CD4-positive, alpha-beta T cell treated with Interleukin-10 for 1 hour (primary cell): ENCODE data around the gene CAMK1D.

Source experiments
- DNase-seq: peaks from one replicate; pipeline ENCODE4 v3.0.0-alpha.2; 2020

Gene CAMK1D

GRCh38 chr10:12376211-12376610, 26.9 kb downstream of the CAMK1D start:
- no peak for DNase-seq

- DNase-seq = no peak
Measured at GRCh38 chr10:12377658-12378290, 28.4 kb downstream of the CAMK1D start.

- no peak for DNase-seq
Measured at GRCh38 chr10:12380999-12381398, 31.7 kb downstream of the CAMK1D start.

GRCh38 chr10:12381536-12382156, 32.3 kb downstream of the CAMK1D start:
- no peak for DNase-seq

DNA sequence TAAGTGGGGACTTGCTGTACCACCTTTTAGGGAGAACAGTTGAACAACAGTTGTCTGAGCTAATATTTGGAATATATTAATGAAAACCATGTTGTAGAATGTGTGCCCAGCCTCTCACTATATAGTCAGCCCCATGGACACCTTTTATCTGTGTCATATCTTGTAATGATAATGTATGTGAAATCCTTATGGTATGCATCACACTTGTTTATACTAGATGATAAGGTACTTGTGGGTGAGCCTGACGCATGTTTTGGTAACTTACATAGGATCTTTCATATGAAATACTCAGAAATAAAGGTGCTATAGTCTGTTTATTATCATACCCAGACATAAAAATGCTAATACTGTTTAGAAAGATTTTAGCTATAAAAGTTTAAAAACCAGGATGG, 32.8 kb downstream of the CAMK1D start:
- DNase-seq = no peak

DNA sequence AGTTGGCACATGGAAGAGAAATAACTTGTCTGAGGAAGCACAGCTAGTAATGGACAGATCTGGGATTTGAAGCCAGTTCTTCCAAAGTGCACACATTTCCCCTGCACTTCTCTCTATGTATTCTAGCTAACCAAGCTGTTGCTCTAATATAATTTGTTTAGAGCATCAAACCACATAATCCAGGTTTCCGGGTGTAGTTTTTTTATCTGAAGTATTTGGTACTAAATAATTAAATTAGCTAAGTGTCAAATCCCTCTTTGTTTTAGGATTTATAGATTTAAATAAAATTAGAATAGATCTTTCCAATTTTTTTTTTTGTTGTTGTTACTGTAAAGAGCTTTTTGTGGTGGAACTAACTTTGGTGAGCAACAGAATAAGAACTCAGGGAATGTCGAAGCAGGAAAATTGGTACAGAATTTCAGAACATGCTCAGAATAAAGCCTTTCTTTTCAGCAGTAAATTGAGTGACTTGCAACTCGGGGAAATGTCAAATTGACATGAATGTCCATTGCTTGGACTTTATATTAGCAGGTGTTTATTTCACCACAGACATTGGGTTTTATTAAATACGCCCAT, 33.7 kb downstream of the CAMK1D start:
- DNase-seq = no peak

DNA sequence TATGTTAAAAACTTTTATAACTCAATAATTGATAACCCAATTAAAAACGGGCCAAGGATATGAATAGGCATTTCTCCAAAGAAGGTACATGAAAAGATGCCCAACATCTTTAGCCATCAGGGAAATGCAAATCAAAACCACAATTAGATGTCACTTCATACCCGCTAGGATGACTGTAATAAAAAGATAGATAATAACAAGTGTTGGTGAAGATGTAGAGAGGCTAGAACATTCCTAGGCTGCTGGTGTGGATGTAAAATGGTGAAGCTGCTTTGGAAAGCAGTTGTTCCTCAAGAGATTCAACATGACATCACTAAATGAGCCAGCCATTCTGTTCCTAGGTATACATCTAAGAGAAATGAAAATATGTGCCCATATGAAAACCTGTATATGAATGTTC, 35.6 kb downstream of the CAMK1D start:
- no peak for DNase-seq

- no peak for DNase-seq
Measured at GRCh38 chr10:12387561-12388210, 38.3 kb downstream of the CAMK1D start.

DNA sequence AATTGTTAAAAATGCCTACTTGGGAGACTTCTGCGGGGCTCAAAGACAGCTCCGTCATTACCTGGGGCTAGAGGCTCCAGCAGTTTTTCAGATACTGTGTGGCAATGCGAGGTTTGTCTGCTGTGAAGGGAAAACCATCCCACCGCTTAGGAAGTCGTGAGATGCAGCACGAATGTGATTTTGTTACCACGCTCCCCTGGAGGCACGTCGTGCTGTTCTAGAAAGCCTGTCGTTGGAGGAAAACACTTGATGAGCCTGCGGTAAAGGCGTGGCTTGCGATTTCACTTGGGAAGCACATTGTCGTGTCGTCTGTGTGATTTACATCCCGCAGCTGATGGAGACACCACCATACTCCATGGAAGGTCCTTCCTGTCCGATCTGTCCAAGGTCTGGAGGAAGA, 39.3 kb downstream of the CAMK1D start:
- DNase-seq = no peak

DNA sequence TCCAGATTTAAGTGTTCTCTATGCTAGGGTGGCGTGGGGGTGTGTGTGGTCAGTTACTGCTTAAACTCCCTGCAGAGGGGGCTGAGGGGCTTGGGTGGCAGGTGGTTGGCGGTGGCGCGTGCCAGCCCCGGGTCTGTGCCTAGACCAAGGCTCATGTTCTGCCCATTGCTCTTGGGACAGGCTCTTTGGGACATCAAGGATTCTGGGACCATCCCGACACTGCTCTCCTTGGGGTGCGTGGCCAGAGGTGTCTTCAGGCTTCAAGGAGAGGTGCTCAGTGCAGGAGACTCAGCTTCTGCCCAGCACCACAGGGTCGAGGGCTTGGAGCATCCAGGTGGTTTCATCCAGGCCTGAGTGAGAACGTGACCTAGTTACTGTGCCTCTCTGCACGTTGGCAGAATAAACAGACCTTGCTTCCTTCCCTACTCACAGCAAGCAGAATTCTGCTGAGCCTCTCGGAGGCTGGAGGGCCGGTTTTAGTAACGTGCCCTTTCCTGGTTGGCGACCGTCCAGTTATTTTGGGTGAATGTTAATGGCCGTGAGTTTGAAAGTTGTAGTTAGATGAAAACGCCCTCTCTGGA, 39.9 kb downstream of the CAMK1D start:
- DNase-seq = no peak

GRCh38 chr10:12390733-12391132, 41.4 kb downstream of the CAMK1D start:
- no peak for DNase-seq

- no peak for DNase-seq
Measured at GRCh38 chr10:12391206-12391605, 41.9 kb downstream of the CAMK1D start.

GRCh38 chr10:12393831-12394230, 44.5 kb downstream of the CAMK1D start:
- DNase-seq = no peak

DNA sequence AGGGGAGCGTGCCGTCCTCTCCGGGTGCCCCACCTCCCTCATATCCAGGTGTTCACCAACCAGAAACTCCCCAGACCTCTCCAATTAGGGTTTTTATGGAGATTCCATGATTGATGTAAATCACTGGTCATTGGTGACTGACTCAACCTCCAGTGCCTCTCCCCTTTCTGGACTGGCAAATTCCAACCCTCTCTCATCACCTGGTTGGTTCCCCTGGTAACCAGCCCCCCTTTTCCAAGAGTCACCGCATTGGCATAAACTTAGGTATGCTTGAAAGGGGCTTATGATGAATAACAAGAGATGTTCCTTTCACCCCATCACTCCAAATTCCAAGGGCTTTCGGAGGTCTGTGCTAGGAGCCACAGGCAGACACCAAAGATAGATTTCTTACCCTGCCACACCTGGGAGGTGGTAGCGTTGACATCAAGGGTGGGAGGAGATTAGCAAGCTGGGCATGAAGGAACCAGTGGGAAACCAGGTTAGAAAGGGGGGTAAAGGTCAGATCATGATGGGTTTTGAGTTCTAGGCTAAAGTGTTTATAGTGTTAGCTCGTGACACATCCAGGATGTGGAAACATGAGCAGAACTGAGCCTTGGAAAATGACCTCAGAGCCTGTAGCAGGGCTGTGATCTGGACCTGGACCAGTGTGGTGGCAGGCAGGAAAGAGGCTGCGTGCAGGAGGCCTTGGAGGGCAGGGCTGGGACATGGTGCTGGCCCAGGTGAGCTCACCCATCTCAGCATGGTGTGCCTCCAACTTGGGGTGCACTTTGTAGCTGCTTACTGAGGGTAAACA, 45.1 kb downstream of the CAMK1D start:
- no peak for DNase-seq

GRCh38 chr10:12396093-12396492, 46.7 kb downstream of the CAMK1D start:
- no peak for DNase-seq

DNA sequence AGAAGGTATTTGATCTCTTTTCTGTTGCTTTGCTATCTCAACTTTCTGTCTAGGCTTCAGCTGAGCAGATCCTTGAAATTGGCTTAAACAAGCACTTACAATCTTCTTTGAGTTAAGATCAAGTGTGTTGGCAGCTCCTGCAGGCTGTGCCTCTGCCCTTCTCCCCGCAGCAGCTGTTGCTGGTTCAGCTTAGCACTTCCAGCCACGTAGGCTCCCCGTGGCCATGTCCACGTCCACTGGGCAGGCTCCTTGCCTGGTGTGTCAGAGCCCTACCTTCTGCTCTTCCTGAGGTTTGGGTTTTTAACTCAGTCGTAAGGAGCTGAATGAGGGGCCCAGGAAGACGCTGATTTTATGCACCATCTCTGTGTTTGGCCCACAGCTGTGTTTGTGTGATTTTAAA, 47.2 kb downstream of the CAMK1D start:
- no peak for DNase-seq

GRCh38 chr10:12397147-12397896, 48.0 kb downstream of the CAMK1D start:
- DNase-seq = no peak

DNA sequence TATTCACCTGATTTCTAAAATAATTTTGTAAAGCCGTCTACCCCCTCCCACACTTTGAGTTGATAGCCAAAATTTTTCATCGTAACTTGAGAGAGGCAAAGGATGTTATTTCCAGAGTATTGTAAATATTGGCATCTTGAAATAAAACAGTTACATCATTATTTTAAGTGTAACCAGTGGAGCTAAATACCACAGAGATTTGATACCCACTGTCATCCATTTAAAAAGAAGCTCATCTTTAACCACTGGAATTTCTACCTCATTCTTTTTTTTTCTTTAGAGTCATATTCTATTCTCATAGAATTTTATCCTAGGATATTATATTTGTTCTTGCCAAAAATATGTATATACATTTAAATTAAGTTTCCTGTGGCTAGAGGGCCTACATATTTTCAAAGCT, 48.6 kb downstream of the CAMK1D start:
- DNase-seq = no peak

- no peak for DNase-seq
Measured at GRCh38 chr10:12400266-12400931, 51.1 kb downstream of the CAMK1D start.

- no peak for DNase-seq
Measured at GRCh38 chr10:12401466-12401865, 52.1 kb downstream of the CAMK1D start.

DNA sequence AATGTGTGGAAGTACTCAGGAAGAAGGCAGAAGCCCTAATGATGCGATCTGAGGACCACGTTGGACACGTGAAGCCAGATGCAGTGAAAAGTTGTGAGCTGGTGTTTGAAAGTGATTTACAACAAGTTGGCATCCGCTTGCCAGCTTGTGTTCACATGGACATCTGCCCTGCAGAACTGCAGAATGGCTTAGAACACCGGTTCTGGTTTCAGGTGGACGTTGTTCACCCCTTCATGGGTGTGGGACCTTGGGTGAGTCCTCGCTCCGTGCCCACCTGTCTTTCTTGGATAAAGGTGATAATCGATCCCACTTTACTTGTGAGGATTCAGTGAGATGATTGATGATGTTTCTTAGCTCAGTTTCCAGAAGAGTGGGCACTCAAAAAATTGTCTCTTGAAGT, 53.8 kb downstream of the CAMK1D start:
- DNase-seq = no peak
